Aorta (tissue), 5 donors: ENCODE results near the gene MARVELD1. TPM values are rescaled to one million over a fixed set of nuclear protein-coding genes. Genes with fewer than 3 reads are reported as not detected.
"Not testable (repeated sequence)": the region's sequence is repeated elsewhere in the genome, so short reads cannot be mapped to it uniquely, and the experiment has no call there.

Source experiments
- ATAC-seq: fragments of 200-7000 bp; cut with Tn5 transposase; one replicate; pipeline ENCODE4 v1.9.1; 2022; ENCODE audit warnings: moderate library complexity; ENCODE audit not compliant: low FRiP score
- DNase-seq, 2 donors: peaks; one replicate each; pipeline ENCODE4 v3.0.0-alpha.2; 2020
- H3K27ac ChIP-seq, 2 donors: one replicate each; pipeline ENCODE4 v1.5.1; 2013; ENCODE audit warnings: low read length in 2 of 2, mild to moderate bottlenecking in 2 of 2, moderate library complexity in 2 of 2, control low read depth in 1 of 2, inconsistent platforms in 1 of 2, low read depth in 1 of 2
- H3K27me3 ChIP-seq, 2 donors: one replicate each; pipeline ENCODE4 v1.6.1; 2013; ENCODE audit warnings: control low read depth in 1 of 2, low read length in 1 of 2, mild to moderate bottlenecking in 1 of 2, moderate library complexity in 1 of 2; ENCODE audit not compliant: insufficient read depth in 2 of 2, control insufficient read depth in 1 of 2
- H3K36me3 ChIP-seq, 2 donors: one replicate each; pipeline ENCODE4 v1.6.1; 2013; ENCODE audit warnings: control low read depth in 1 of 2, low read length in 1 of 2, mild to moderate bottlenecking in 1 of 2; ENCODE audit not compliant: insufficient read depth in 2 of 2, control insufficient read depth in 1 of 2
- H3K4me1 ChIP-seq, 2 donors: one replicate each; pipeline ENCODE4 v1.6.1; 2013; ENCODE audit warnings: low read length in 2 of 2, control low read depth in 1 of 2, mild to moderate bottlenecking in 1 of 2, moderate library complexity in 1 of 2; ENCODE audit not compliant: insufficient read depth in 2 of 2, control insufficient read depth in 1 of 2
- H3K4me3 ChIP-seq, 2 donors: one replicate each; pipeline ENCODE4 v1.5.1; 2013; ENCODE audit warnings: low read length in 2 of 2, control low read depth in 1 of 2, mild to moderate bottlenecking in 1 of 2
- H3K9me3 ChIP-seq: one replicate; pipeline ENCODE4 v1.6.1; 2013; ENCODE audit warnings: mild to moderate bottlenecking, low read length; ENCODE audit not compliant: control insufficient read depth
- WGBS, 2 donors: extraction: QIAGEN DNeasy Blood & Tissue Kit; methylation state at CpG; one replicate each; pipeline ENCODE4 v1.1.7; 2013; 5-methylcytosine and 5-hydroxymethylcytosine counted together
- intact Hi-C, 2 donors: fragments of 100-400 bp; cut with DNase I; formaldehyde crosslinking; loops; one replicate each; pipeline versions ENCODE4 v1.14.2 to v1.15.0; 2022
- polyA plus RNA-seq, 2 donors: library from polyadenylated mRNA; stranded (reverse); fragments of 200-250 nt; gene quantifications; one replicate each; pipeline ENCODE4 v1.2.3, GENCODE V29; 2013
- total RNA-seq, 2 donors: library from RNA; stranded (reverse); fragmentation: NEBNext Ultra II Directional; extraction: Animal tissue kit (Norgen Biotek cat#: 25700); gene quantifications; one replicate each; pipeline ENCODE4 v1.2.1, GENCODE V29; 2021
- donor health status: healthy with polysubstance abuse.
- donor health status: Bipolar disorder and iron deficiency.
- donor health status: DM: no; HTN: no; CAD: no.
- donor health status: DM: no; HTN: no; CAD: no.
- donor health status: DM: yes; HTN: yes; CAD: no.

The MARVELD1 gene
- total and polyA plus RNA-seq, 4 donors: 48.1 to 92.4 (median 86.6) TPM

DNA sequence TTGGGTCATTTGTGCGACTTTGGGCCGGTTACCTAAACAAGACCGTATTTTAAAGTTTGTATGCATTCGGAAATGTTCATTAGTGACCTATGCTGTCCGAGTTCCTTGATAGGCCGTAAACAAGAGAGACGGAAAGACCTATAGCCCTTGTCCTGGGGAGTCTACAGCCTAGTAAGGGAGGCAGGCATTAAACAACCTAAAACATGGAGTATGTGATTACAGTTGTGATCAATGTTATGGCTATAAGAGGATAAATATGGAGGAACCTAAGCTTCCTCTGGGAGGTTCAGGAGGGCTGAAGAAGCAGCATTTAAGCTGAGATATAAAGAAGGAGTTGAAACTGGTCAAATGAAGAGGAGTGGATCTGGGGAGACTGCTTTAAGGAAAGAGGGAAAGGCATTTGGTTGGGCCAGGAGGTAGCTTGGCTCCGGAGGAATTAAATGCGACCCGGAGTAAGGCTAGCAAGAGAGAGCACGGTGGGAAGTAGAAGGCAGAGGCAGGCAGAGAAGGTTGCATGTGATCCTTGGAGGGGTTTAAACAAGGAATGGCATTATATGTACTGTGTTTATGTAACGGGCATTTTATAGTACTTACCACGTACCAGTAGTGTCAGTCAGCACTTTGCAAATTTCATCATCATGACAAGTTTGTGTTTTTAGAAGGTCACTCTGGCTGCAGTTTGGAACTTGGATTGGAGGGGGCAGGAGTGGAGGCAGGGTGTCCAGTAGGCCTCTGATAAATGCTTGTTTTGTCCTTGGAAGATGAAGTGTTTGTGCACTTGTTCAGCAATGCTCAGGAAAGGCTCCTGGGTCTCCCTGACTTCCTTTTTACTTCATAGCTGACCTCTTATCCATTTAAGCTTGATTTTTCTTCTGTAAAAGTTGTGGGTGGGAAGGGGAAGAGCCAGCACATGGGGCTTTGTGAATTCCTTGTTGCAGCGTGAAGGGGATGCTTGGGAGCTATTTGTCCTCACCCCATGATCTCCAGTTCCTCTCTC is 25.4 kb upstream of the MARVELD1 start:
- DNase-seq: no peak
- Histone ChIP-seq H3K4me3 (no peak overlapping the region), H3K4me1 (peaks cover 0 to 3% of the 10 kb centered on the region in 2 donors), H3K27me3 (no peaks in the 10 kb centered on the region), H3K9me3 (no peaks in the 10 kb centered on the region), H3K36me3 (no peaks in the 10 kb centered on the region), H3K27ac (peak overlapping the region; percentile 58 to 93)
- ATAC-seq: no peak
- 19 to 22% methylated on average over 14 of the region's 14 CpGs for WGBS, 2 donors
- intact Hi-C loops: no loop called here

DNA sequence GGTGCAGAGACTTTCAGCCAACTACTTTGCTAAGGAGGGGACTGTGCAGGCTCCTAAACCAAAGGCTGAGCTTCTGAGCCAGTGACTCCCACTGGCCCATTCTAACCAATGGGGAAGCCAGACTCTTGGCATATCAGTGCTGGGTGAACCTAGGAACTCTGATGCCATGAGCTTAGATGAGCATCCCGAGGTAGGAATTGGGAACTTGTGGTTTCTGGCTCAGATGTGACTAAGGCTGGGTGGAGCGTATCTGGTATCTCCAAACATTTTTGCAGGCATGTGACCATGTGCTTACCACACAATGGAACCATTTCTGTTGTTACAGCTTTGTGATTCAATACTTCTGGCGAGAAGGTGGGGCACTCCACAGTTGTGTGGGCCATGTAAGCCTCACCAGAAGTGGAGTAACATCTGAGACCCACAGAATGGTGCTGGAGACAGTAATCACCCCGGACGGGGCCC is 23.9 kb upstream of the MARVELD1 start:
- H3K9me3 ChIP-seq: no peaks in the 10 kb centered on the region
- H3K27ac ChIP-seq: no peak overlapping the region
- H3K36me3 ChIP-seq: no peaks in the 10 kb centered on the region
- H3K27me3 ChIP-seq: no peaks in the 10 kb centered on the region
- peak in 1 of 2 donors; percentile 65 for DNase-seq
- peaks cover 0 to 3% of the 10 kb centered on the region in 2 donors for H3K4me1 ChIP-seq
- WGBS, 2 donors: 86 to 91% methylated on average over 5 of the region's 5 CpGs
- ATAC-seq: no peak
- intact Hi-C loops: no loop called here
- H3K4me3 ChIP-seq: no peak overlapping the region

DNA sequence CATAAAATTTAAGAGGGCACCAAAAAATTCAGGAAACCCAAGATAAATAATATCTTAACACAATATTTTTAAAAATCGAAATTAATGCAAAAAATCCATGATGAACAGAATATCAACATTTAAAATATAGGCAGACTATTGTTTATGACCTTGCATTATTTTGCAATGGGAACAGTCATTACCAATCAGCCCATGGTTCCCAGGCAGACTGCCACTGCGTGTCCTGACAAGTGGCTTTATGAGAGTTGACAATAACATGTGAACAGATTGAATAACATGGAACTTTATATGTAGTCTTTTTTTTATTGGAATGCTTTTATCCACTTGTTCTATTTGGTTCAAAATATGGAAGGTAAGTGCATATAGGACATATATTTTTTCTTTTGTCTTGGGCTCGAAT is 23.4 kb upstream of the MARVELD1 start:
- no peaks in the 10 kb centered on the region for H3K9me3 ChIP-seq
- no peaks in the 10 kb centered on the region for H3K36me3 ChIP-seq
- DNase-seq: no peak
- peaks cover 0 to 3% of the 10 kb centered on the region in 2 donors for H3K4me1 ChIP-seq
- no peak overlapping the region for H3K4me3 ChIP-seq
- WGBS, 2 donors: 86 to 92% methylated on average over 3 of the region's 3 CpGs
- H3K27me3 ChIP-seq: no peaks in the 10 kb centered on the region
- intact Hi-C loops: no loop called here
- ATAC-seq: no peak
- H3K27ac ChIP-seq: no peak overlapping the region

DNA sequence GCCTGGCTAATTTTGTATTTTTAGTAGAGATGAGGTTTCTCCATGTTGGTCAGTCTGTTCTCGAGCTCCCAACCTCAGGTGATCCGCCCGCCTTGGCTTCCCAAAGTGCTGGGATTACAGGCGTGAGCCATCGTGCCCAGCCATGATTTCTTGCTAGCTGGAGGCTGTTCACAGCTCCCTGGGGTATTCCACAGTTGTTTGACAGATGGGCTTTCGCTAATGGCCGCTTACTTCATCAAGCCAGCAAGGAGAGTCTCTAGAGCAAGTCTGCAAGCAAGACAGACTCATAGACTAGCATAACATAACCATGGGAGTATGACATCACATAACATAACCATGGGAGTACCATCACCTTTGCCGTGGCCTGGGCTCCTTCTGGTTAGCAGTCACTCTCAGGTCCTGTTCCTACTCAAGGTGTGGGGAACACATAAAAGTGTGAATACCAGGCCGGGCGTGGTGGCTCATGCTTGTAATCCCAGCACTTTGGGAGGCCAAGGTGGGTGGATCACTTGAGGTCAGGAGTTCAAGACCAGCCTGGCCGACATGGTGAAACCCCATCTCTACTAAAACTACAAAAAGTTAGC is 15.4 kb upstream of the MARVELD1 start:
- DNase-seq, intact Hi-C loops: not testable (repeated sequence)

DNA sequence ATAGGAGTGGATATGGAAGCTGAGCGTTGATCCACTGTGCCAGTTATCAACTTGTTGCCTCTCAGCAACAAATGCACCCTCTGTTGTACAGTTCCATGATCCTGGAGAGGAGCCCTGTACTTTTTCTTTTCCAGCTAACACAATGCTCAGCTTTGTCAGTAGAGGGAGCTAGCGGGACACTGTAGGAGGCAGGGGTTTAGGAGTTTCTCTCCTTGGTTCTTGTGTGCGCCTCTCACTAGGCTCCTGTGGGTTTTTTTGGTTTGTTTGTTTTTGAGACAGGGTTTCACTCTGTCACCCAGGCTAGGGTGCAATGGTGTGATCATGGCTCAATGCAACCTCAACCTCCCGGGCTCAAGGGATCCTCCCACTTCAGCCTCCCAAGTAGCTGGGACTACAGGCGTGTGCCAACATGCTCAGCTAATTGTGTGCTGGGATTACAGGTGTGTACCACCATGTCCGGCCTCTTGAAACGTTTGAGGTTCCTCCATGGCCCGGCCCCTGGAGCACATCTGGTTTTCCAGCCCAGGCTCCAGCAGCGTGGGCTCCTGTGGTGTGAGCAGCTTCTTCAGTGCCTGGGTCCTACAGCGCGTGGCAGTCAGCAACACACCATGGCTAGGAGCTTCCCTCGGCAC is 12.0 kb upstream of the MARVELD1 start:
- no peak overlapping the region for H3K4me3 ChIP-seq
- no peak overlapping the region for H3K27ac ChIP-seq
- 38 to 39% methylated on average over 12 of the region's 12 CpGs for WGBS, 2 donors
- intact Hi-C loops: loop anchor here (1.0 to 2.0 kb wide), 2 partner anchors 29 to 30 kb away; no protein-coding TSS in a partner anchor
- no peaks in the 10 kb centered on the region for H3K36me3 ChIP-seq
- H3K27me3 ChIP-seq: no peaks in the 10 kb centered on the region
- ATAC-seq (peak; percentile 89), DNase-seq (no peak)
- H3K4me1 ChIP-seq: peaks cover 0 to 2% of the 10 kb centered on the region in 2 donors
- no peaks in the 10 kb centered on the region for H3K9me3 ChIP-seq

More for the DNA sequence above, 15.4 kb upstream of the MARVELD1 start:
- not testable (repeated sequence) for H3K4me3 ChIP-seq, H3K9me3 ChIP-seq, H3K27ac ChIP-seq, H3K27me3 ChIP-seq, H3K4me1 ChIP-seq, ATAC-seq, H3K36me3 ChIP-seq
- WGBS, 2 donors: 86% methylated on average over 11 of the region's 11 CpGs

DNA sequence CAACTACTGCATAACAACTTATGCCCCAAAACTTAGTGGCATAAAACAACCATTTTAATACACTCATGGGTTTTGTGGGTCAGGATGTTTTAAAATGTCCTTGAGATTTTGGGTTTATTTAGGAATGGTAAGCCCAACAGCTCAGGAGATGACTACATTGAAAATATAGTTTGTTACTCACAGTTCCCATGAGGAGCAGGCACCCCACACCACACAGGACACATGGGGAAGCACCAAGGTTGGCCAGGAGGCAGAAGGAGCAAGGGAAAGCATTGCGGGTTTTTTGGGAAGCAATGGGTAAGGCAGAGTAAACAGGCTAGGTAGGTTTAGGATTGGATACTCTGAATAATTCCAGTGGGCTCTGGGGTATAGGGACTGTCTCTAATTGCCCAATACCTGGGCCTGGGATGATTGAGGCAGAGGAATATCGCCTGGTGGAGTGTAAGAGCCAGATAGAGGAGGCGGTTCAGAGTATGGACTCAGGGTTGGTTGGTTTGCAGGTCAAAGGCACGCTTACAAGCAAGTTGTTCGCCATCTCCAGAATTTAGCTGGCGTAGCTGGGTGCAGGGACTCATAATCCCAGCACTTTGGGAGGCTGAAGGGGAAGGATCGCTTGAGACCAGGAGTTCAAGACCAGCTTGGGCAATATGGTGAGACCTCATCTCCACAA is 10.0 kb upstream of the MARVELD1 start:
- DNase-seq: peak in 1 of 2 donors; percentile 45
- no peaks in the 10 kb centered on the region for H3K9me3 ChIP-seq
- H3K4me1 ChIP-seq: peaks cover 0 to 2% of the 10 kb centered on the region in 2 donors
- intact Hi-C loops: loop anchor here in 1 of 2 donors (2.0 kb wide), 1 partner anchor 27 kb away; no protein-coding TSS in a partner anchor
- H3K36me3 ChIP-seq: no peaks in the 10 kb centered on the region
- H3K27me3 ChIP-seq: no peaks in the 10 kb centered on the region
- no peak overlapping the region for H3K27ac ChIP-seq
- H3K4me3 ChIP-seq: no peak overlapping the region
- no peak for ATAC-seq
- 85 to 98% methylated on average over 7 of the region's 7 CpGs for WGBS, 2 donors

DNA sequence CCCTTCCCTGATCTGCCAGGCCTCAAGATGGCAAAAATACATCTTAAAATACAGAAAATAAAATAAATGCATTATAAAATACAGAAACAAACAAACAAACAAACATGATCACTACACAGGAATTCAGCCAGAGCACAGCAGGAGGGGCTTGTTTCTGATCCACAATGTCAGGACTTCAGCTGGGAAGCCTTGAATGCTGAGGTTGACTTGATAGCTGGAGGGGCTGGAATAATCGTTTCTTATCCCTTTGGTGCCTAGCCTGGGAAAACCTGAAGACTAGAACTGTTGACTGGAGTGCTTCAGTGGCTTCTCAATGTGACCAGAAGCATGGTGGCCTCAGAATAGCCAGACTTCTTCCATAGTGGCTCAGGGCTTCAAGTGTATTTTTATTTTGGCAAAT is 9.2 kb upstream of the MARVELD1 start:
- no peaks in the 10 kb centered on the region for H3K9me3 ChIP-seq
- no peaks in the 10 kb centered on the region for H3K27me3 ChIP-seq
- intact Hi-C loops: no loop called here
- 84 to 86% methylated on average over 1 of the region's 1 CpG for WGBS, 2 donors
- no peak overlapping the region for H3K27ac ChIP-seq
- peaks cover 0 to 5% of the 10 kb centered on the region in 2 donors for H3K4me1 ChIP-seq
- H3K36me3 ChIP-seq: no peaks in the 10 kb centered on the region
- ATAC-seq (no peak), DNase-seq (peak in 1 of 2 donors; percentile 0)
- no peak overlapping the region for H3K4me3 ChIP-seq

DNA sequence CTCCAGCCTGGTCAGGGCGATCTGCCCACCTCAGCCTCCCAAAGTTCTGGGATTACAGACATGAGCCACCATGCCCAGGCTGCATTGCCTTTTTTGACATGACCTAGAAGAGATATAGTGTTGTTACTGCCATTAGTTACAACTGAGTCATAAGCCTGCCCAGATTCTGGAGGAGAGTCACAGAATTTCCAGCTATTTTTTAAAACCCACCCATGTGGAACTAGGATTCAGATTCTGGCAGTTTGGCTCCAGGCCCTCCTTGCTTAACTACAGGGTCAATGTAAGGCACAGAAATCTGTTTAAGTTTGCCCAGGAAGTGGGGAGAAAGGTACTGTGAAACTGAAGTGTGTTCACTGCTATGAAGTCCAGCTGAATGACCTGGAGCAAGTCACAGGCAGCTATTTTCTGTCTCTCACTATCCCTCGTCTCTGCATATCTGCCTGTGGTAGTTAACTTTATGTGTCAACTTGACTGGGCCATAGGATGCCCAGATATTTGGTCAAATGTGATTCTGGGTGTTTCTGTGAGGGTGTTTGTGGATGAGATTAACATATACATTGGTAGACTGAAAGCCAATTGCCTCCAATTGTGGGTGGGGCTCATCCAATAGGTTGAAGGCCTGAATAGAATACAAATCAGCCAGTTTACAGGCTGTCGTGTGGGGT is 8.4 kb upstream of the MARVELD1 start:
- Histone ChIP-seq H3K4me1 (peaks cover 0 to 5% of the 10 kb centered on the region in 2 donors), H3K27me3 (no peaks in the 10 kb centered on the region), H3K27ac (no peak overlapping the region), H3K9me3 (no peaks in the 10 kb centered on the region), H3K36me3 (no peaks in the 10 kb centered on the region), H3K4me3 (no peak overlapping the region)
- intact Hi-C loops: no loop called here
- no peak for ATAC-seq
- no peak for DNase-seq
- 91 to 96% methylated on average over 3 of the region's 3 CpGs for WGBS, 2 donors
